Measurements from ENCODE around the gene SH2D3A.

DNA sequence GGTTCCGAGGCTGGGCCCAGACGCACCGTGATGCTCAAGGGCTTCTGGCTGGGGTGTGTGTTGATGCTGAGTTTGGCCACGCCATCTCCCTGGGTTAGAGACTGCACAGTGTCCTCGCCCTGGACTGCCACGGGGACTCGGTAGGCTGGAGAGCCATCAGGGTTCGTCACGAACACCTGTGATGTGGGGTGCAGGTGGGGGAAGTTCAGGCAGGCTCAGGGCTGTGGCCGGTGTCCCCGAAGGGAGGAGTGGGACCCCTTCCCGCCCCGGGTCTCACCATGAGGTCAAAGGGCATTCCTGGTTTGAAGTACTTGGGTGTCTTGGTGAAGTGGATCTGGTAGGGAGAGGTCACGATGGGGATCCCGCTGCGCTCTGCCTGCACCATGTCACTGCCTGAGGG lies 55.0 kb downstream of the SH2D3A start:
- TF ChIP-seq OSR2 (tag by site-specific recombination; IDR thresholded peaks at IDR 0.05) (no peak), ZNF274 (IDR thresholded peaks at IDR 0.05; ENCODE audit: low read length) (no peak), ZNF274 (tag by site-specific recombination; IDR thresholded peaks at IDR 0.05; ENCODE audit: borderline replicate concordance) (no peak), ZNF776 (tag by site-specific recombination; IDR thresholded peaks at IDR 0.05; ENCODE audit: borderline replicate concordance) (no peak), HOXA7 (CRISPR knock-in tag; IDR thresholded peaks at IDR 0.05; ENCODE audit: borderline replicate concordance) (no peak), ZNF785 (tag by site-specific recombination; IDR thresholded peaks at IDR 0.05) (no peak), ZNF473 (tag by site-specific recombination; IDR thresholded peaks at IDR 0.05) (no peak), YY1 (tag by site-specific recombination; IDR thresholded peaks at IDR 0.05) (no peak), ZNF76 (tag by site-specific recombination; IDR thresholded peaks at IDR 0.05; ENCODE audit: borderline replicate concordance, low read depth) (no peak), TCF7L2 (IDR thresholded peaks at IDR 0.05; ENCODE audit: borderline replicate concordance, low read depth, low read length) (no peak), ZNF311 (tag by site-specific recombination; IDR thresholded peaks at IDR 0.05; ENCODE audit: borderline replicate concordance) (no peak)
- TF ChIP-seq, protein P1, sequence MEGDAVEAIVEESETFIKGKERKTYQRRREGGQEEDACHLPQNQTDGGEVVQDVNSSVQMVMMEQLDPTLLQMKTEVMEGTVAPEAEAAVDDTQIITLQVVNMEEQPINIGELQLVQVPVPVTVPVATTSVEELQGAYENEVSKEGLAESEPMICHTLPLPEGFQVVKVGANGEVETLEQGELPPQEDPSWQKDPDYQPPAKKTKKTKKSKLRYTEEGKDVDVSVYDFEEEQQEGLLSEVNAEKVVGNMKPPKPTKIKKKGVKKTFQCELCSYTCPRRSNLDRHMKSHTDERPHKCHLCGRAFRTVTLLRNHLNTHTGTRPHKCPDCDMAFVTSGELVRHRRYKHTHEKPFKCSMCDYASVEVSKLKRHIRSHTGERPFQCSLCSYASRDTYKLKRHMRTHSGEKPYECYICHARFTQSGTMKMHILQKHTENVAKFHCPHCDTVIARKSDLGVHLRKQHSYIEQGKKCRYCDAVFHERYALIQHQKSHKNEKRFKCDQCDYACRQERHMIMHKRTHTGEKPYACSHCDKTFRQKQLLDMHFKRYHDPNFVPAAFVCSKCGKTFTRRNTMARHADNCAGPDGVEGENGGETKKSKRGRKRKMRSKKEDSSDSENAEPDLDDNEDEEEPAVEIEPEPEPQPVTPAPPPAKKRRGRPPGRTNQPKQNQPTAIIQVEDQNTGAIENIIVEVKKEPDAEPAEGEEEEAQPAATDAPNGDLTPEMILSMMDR (tag by site-specific recombination; IDR thresholded peaks at IDR 0.05), result no peak
- TF ChIP-seq, protein P2, sequence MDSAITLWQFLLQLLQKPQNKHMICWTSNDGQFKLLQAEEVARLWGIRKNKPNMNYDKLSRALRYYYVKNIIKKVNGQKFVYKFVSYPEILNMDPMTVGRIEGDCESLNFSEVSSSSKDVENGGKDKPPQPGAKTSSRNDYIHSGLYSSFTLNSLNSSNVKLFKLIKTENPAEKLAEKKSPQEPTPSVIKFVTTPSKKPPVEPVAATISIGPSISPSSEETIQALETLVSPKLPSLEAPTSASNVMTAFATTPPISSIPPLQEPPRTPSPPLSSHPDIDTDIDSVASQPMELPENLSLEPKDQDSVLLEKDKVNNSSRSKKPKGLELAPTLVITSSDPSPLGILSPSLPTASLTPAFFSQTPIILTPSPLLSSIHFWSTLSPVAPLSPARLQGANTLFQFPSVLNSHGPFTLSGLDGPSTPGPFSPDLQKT (IDR thresholded peaks at IDR 0.05; ENCODE audit: borderline replicate concordance, low read depth, low read length), result no peak

Data from HEK293 (cell line).